Measurements from ENCODE around the gene MUTYH. TPM values are rescaled to one million over a fixed set of nuclear protein-coding genes. Genes with fewer than 3 reads are reported as not detected.

MUTYH gene
- total and polyA plus RNA-seq, 9 of the 15 experiments (the other 6 are each of a cell fraction or from before 2014, with no cell fraction given) = 3.4 to 53.5 (median 29.0) TPM

DNA sequence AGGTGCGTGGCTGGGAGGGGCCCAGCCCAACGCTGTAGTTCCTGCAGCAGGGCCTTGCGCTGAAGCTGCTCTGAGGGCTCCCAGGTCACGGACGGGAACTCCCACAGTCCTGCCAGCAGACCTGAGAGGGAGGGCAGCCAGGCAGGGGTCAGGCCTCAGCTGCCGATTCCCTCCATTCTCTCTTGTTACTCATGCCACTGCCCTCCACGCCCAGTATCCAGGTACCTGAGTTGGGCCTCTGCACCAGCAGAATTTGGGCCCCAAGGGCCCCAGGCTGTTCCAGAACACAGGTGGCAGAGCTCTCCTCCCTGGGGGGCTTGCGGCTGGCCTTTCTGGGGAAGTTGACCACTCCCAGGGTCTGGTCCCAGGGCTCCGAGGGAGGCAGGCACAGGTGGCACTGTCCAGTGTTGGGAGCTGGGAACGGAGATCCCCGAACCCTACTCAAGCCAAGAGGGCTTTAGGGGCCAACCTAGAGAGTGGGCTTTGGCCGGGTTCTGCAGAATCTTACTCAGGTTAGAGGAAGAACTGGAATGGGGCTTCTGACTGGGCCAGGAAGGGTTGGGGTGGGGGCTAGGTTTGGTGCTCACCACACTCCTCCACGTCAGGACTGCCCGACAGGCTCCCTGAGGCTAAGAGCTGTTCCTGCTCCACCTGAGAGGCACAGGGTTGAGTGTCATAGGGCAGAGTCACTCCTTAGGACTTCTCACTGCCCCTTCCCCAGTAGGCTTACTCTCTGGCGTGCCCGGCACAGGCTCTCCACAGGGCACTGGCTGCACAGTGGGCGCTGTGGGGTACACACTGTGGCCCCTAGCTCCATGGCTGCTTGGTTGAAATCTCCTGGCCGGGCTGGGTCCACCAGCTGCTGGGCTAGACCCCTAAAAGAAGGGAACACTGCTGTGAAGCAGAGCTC is 8.5 kb downstream of the MUTYH start:
- no peaks in the 10 kb centered on the region for H3K27me3 ChIP-seq (ENCODE audit: control insufficient read depth in 2 of 2, insufficient read depth in 2 of 2, low read length in 2 of 2)
- ChIA-PET POLR2A (interaction anchor here (0.6 to 1.7 kb wide), 3 partner anchors 9 to 188 kb away, joined by 3 to 7 read pairs (median 3); partner anchors contain the start of genes MUTYH and TOE1), CTCF (ENCODE audit: low intra/inter-chr PET ratio) (no interaction called here)
- no peak overlapping the region for H3K27ac ChIP-seq (ENCODE audit: extremely low read depth, low read depth, low read length)
- H2AFZ ChIP-seq (ENCODE audit: low read depth, low read length) = no peak overlapping the region
- no peak for FAIRE-seq
- H3K9ac ChIP-seq (ENCODE audit: insufficient read depth in 1 of 2, low read depth in 2 of 2, low read length in 2 of 2) = 0 out of 4 replicates have a peak overlapping the region, but pooled peaks of 1 of the 2 experiments have one; percentile 6
- peaks cover 37% of the 10 kb centered on the region; the same call in 2 of the 3 replicates for H3K36me3 ChIP-seq (ENCODE audit: control insufficient read depth, insufficient read depth, low read length)
- 93% methylated on average over 17 of the region's 18 CpGs for WGBS (ENCODE audit: insufficient coverage, low coverage, missing lambda C conversion rate)
- peak in 2 of 4 experiments; percentile 2 to 3 for DNase-seq (ENCODE audit: extremely low read depth in 1 of 4, low spot score in 3 of 4)
- no peaks in the 10 kb centered on the region for H3K9me3 ChIP-seq (replicated peaks; ENCODE audit: control insufficient read depth, insufficient read depth, low read depth, low read length)
- in situ Hi-C loops (cut with MboI) = no loop called here
- no peak for ATAC-seq
- no peak for TF ChIP-seq SMC3 (conservative IDR thresholded peaks at IDR 0.05; ENCODE audit: insufficient read depth, low read depth, low read length)
- TF ChIP-seq POLR2G (IDR thresholded peaks at IDR 0.05; ENCODE audit: low read depth, low read length) = 0 out of 2 replicates have a peak, but pooled peaks have one; percentile 9
- intact Hi-C loops (cut with micrococcal nuclease) = no loop called here
- peaks cover 3% of the 10 kb centered on the region for H3K9me1 ChIP-seq (ENCODE audit: control insufficient read depth, insufficient read depth, low read length)
- peaks cover 6 to 29% of the 10 kb centered on the region in 2 experiments; a peak in 3 of 5 replicates for H3K4me1 ChIP-seq (replicated peaks in 1 of 2; ENCODE audit: control insufficient read depth in 2 of 2, insufficient read depth in 2 of 2, low read length in 2 of 2)
- no peak overlapping the region for H3K4me2 ChIP-seq (ENCODE audit: insufficient read depth, low read length)
- H4K20me1 ChIP-seq (replicated peaks; ENCODE audit: control insufficient read depth, insufficient read depth, low read length) = no peaks in the 10 kb centered on the region
- no peak overlapping the region for H3K4me3 ChIP-seq
- no TSS peak for BruUV-seq (replicated peaks)
- no peaks in the 10 kb centered on the region for H3K79me2 ChIP-seq (ENCODE audit: control insufficient read depth, insufficient read depth, low read length)

GRCh38 chr1:45329445-45329844 is 10.8 kb downstream of the MUTYH start:
- intact Hi-C loops (cut with micrococcal nuclease) (no loop called here), in situ Hi-C loops (cut with MboI) (no loop called here)
- H4K20me1 ChIP-seq (replicated peaks; ENCODE audit: control insufficient read depth, insufficient read depth, low read length) = no peaks in the 10 kb centered on the region
- 27% methylated on average over 4 of the region's 4 CpGs for WGBS (ENCODE audit: insufficient coverage, low coverage, missing lambda C conversion rate)
- peak; percentile 83 for ATAC-seq
- CTCF ChIA-PET (ENCODE audit: low intra/inter-chr PET ratio) = no interaction called here
- FAIRE-seq = peak; percentile 92
- no peaks in the 10 kb centered on the region for H3K79me2 ChIP-seq (ENCODE audit: control insufficient read depth, insufficient read depth, low read length)
- peaks cover 3% of the 10 kb centered on the region for H3K9me1 ChIP-seq (ENCODE audit: control insufficient read depth, insufficient read depth, low read length)
- H3K36me3 ChIP-seq (ENCODE audit: control insufficient read depth, insufficient read depth, low read length) = peaks cover 37% of the 10 kb centered on the region; the same call in 2 of the 3 replicates
- POLR2A ChIA-PET = interaction anchor here (0.6 to 3.7 kb wide), 10 partner anchors 9 to 549 kb away, joined by 3 to 26 read pairs (median 4); partner anchors contain the start of genes MUTYH and TOE1
- H3K9me3 ChIP-seq (replicated peaks; ENCODE audit: control insufficient read depth, insufficient read depth, low read depth, low read length) = no peaks in the 10 kb centered on the region
- BruUV-seq (replicated peaks) = no TSS peak
- H3K27ac ChIP-seq (ENCODE audit: extremely low read depth, low read depth, low read length) = peak overlapping the region; percentile 45; the same call in 2 of the 3 replicates
- 0 out of 4 replicates have a peak overlapping the region, but pooled peaks of 1 of the 2 experiments have one; percentile 65 for H3K9ac ChIP-seq (ENCODE audit: insufficient read depth in 1 of 2, low read depth in 2 of 2, low read length in 2 of 2)
- no peak overlapping the region for H3K4me2 ChIP-seq (ENCODE audit: insufficient read depth, low read length)
- H3K4me3 ChIP-seq = no peak overlapping the region
- peak in 3 of 4 experiments; percentile 44 to 69 (median 64) for DNase-seq (ENCODE audit: extremely low read depth in 1 of 4, low spot score in 3 of 4)
- H3K4me1 ChIP-seq (replicated peaks in 1 of 2; ENCODE audit: control insufficient read depth in 2 of 2, insufficient read depth in 2 of 2, low read length in 2 of 2) = peaks cover 6 to 32% of the 10 kb centered on the region in 2 experiments; a peak in 3 of 5 replicates
- no peak overlapping the region for H2AFZ ChIP-seq (ENCODE audit: low read depth, low read length)
- H3K27me3 ChIP-seq (ENCODE audit: control insufficient read depth in 2 of 2, insufficient read depth in 2 of 2, low read length in 2 of 2) = no peaks in the 10 kb centered on the region
- TF ChIP-seq ZNF316 (IDR thresholded peaks at IDR 0.05) (peak; percentile 70), ZNF133 (CRISPR knock-in tag; IDR thresholded peaks at IDR 0.05) (no peak), SRF (CRISPR knock-in tag; IDR thresholded peaks at IDR 0.05) (no peak), MAFK (IDR thresholded peaks at IDR 0.05; ENCODE audit: low read length) (peak; percentile 33; the same call in 1 of the 2 replicates), ATF6 (CRISPR knock-in tag; IDR thresholded peaks at IDR 0.05) (no peak), RCOR1 (IDR thresholded peaks at IDR 0.05; ENCODE audit: borderline replicate concordance in 1 of 2, low read depth in 2 of 2, low read length in 2 of 2) (peak in 1 of 2 experiments; percentile 58; a peak in 1 of 4 replicates), CTBP1 (IDR thresholded peaks at IDR 0.05; ENCODE audit: borderline replicate concordance) (peak; percentile 37; the same call in 1 of the 2 replicates), NR2C2 (CRISPR knock-in tag; IDR thresholded peaks at IDR 0.05) (no peak), NR2C2 (tag; IDR thresholded peaks at IDR 0.05) (peak; percentile 32; the same call in 1 of the 2 replicates)

All from K562 (cell line).